Ishikawa (cell line): Measurements from ENCODE around the gene SLC37A1.

Experiments used
- EP300 ChIP-seq: IDR thresholded peaks from 2 replicates; pipeline ENCODE4 v1.6.1; 2012; ENCODE audit warnings: borderline replicate concordance
- FOXM1 ChIP-seq: IDR thresholded peaks from 2 replicates; pipeline ENCODE4 v1.6.1; 2012; ENCODE audit warnings: low read depth, borderline replicate concordance
- TAF1 ChIP-seq: IDR thresholded peaks from 2 replicates; pipeline ENCODE4 v1.6.1; 2012; ENCODE audit warnings: low read depth, mild to moderate bottlenecking
- TCF12 ChIP-seq: IDR thresholded peaks from 2 replicates; pipeline ENCODE4 v1.6.1; 2012; ENCODE audit warnings: low read depth
- ZBTB7A ChIP-seq: IDR thresholded peaks from 2 replicates; pipeline ENCODE4 v1.6.1; 2012; ENCODE audit warnings: low read depth

- no peak for TF ChIP-seq EP300
- TF ChIP-seq TCF12 = no peak
- no peak for TF ChIP-seq TAF1
- TF ChIP-seq ZBTB7A = no peak
- no peak for TF ChIP-seq FOXM1
Observed at GRCh38 chr21:42475036-42475435, 38.6 kb upstream of the SLC37A1 start.
